Esophagus squamous epithelium (tissue), 5 donors: Measurements from ENCODE around the gene BCL2. TPM values are rescaled to one million over a fixed set of nuclear protein-coding genes. Genes with fewer than 3 reads are reported as not detected.

Experiments used
- DNase-seq: peaks from one replicate; lab custom pipeline; 2025; lab: John Stamatoyannopoulos, UW
- H3K27ac ChIP-seq, 4 donors: fragments of 200-600 bp; sonication (generic); one replicate each; pipeline ENCODE4 v1.5.1; 2016 to 2019; ENCODE audit warnings: mild to moderate bottlenecking in 1 of 4
- H3K27me3 ChIP-seq, 4 donors: fragments of 200-600 bp; sonication (generic); 1 replicate in 3 of 4; 2 replicates in 1 of 4; pipeline versions ENCODE4 v1.5.1 to v1.6.0; 2017 to 2021; ENCODE audit warnings: antibody characterized with exemption in 1 of 4
- H3K36me3 ChIP-seq, 3 donors: fragments of 200-600 bp; sonication (generic); one replicate each; pipeline ENCODE4 v1.5.1; 2016 to 2019
- H3K4me1 ChIP-seq, 3 donors: fragments of 200-600 bp; sonication (generic); one replicate each; pipeline ENCODE4 v1.5.1; 2017 to 2019
- H3K4me3 ChIP-seq, 4 donors: fragments of 200-600 bp; sonication (generic); 1 replicate in 3 of 4; 2 replicates in 1 of 4; pipeline ENCODE4 v1.5.1; 2016 to 2019; ENCODE audit warnings: mild to moderate bottlenecking in 2 of 4, moderate library complexity in 1 of 4
- H3K9me3 ChIP-seq, 3 donors: fragments of 200-600 bp; sonication (generic); one replicate each; pipeline ENCODE4 v1.5.1; 2016 to 2019
- POLR2A ChIP-seq, 4 donors: fragments of 450-650 bp; IDR thresholded peaks; one replicate each; pipeline ENCODE4 v1.6.1; 2017; ENCODE audit warnings: antibody characterized with exemption in 4 of 4, mild to moderate bottlenecking in 4 of 4, moderate library complexity in 3 of 4
- WGBS, 2 donors: methylation state at CpG; one replicate each; pipeline ENCODE4 v1.1.5; 2018; 5-methylcytosine and 5-hydroxymethylcytosine counted together
- intact Hi-C: fragments of 100-400 bp; cut with DNase I; formaldehyde crosslinking; loops from one replicate; pipeline ENCODE4 v1.15.0; 2022
- total RNA-seq, 4 donors: library from RNA; depleted of rRNA; stranded (reverse); fragments of >200 nt; gene quantifications; one replicate each; pipeline ENCODE4 v1.1.0, GENCODE V29; 2016
- TF ChIP-seq, protein P1 (sequence below), 6 experiments: fragments of 450-650 bp in 4 of 6; fragments of 200-600 bp in 2 of 6; sonication (generic) in 2 of 6; IDR thresholded peaks; one replicate each; pipeline ENCODE4 v1.5.1; 2016 to 2019; ENCODE audit warnings: antibody characterized with exemption in 6 of 6, mild to moderate bottlenecking in 4 of 6, moderate library complexity in 4 of 6
- donor health status: DM: yes; HTN: yes; CAD: no.

The BCL2 gene
- total RNA-seq, 4 donors from 2014 or later: 3.1 to 17.4 (median 4.2) TPM

DNA sequence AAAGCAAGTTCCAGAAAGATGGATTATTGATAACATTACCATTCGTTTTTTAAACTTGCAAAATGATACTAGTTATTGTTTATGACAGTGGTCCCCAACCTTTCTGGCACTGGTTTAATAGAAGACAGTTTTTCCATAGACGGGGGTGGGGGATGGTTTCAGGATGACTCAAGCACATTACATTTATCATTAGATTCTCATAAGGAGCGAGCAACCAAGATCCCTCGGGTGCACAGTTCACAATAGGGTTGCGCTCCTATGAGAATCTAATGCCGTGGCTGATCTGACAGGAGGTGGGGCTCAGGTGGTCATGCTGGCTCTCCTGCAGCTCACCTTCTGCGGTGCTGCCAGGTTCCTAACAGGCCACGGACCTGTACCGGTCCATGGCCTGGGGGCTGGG, 86.2 kb downstream of the BCL2 start:
- Histone ChIP-seq H3K9me3 (no peaks in the 10 kb centered on the region), H3K4me1 (peaks cover 10 to 35% (median 11%) of the 10 kb centered on the region in 3 donors), H3K36me3 (no peaks in the 10 kb centered on the region), H3K27ac (no peak overlapping the region), H3K4me3 (no peak overlapping the region), H3K27me3 (no peaks in the 10 kb centered on the region)
- 69 to 80% methylated on average over 8 to 9 of the region's 9 CpGs for whole genome bisulfite sequencing, 2 donors
- TF ChIP-seq, protein P1, sequence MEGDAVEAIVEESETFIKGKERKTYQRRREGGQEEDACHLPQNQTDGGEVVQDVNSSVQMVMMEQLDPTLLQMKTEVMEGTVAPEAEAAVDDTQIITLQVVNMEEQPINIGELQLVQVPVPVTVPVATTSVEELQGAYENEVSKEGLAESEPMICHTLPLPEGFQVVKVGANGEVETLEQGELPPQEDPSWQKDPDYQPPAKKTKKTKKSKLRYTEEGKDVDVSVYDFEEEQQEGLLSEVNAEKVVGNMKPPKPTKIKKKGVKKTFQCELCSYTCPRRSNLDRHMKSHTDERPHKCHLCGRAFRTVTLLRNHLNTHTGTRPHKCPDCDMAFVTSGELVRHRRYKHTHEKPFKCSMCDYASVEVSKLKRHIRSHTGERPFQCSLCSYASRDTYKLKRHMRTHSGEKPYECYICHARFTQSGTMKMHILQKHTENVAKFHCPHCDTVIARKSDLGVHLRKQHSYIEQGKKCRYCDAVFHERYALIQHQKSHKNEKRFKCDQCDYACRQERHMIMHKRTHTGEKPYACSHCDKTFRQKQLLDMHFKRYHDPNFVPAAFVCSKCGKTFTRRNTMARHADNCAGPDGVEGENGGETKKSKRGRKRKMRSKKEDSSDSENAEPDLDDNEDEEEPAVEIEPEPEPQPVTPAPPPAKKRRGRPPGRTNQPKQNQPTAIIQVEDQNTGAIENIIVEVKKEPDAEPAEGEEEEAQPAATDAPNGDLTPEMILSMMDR (IDR thresholded peaks at IDR 0.05): no peak
- no peak for TF ChIP-seq POLR2A (IDR thresholded peaks at IDR 0.05)
- intact Hi-C loops: no loop called here
- no peak for DNase-seq

DNA sequence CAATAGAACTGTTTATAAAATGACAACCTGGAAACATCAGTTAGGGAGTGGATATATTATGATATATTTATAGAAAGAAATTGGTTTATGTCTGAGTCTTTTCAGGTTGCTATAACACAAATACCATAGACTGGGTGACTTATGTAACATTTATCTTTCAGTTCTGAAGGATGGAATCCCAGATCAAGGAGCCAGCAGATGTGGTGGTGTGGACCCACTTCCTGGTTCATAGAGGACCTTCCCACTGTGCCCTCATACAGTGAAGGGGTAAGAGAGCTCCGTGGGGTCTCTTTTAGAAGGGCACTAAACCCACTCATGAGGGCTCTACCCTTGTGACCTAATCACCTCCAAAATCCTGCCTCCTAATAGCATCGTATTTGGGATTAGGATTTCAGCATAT, 86.7 kb downstream of the BCL2 start:
- no peak for DNase-seq
- TF ChIP-seq, protein P1 (IDR thresholded peaks at IDR 0.05): no peak
- TF ChIP-seq POLR2A (IDR thresholded peaks at IDR 0.05): no peak
- peaks cover 8 to 30% (median 9%) of the 10 kb centered on the region in 3 donors for H3K4me1 ChIP-seq
- H3K27me3 ChIP-seq: no peaks in the 10 kb centered on the region
- H3K36me3 ChIP-seq: no peaks in the 10 kb centered on the region
- no peaks in the 10 kb centered on the region for H3K9me3 ChIP-seq
- no peak overlapping the region for H3K4me3 ChIP-seq
- WGBS, 2 donors: 59 to 74% methylated on average over 2 of the region's 2 CpGs
- H3K27ac ChIP-seq: no peak overlapping the region
- intact Hi-C loops: no loop called here

DNA sequence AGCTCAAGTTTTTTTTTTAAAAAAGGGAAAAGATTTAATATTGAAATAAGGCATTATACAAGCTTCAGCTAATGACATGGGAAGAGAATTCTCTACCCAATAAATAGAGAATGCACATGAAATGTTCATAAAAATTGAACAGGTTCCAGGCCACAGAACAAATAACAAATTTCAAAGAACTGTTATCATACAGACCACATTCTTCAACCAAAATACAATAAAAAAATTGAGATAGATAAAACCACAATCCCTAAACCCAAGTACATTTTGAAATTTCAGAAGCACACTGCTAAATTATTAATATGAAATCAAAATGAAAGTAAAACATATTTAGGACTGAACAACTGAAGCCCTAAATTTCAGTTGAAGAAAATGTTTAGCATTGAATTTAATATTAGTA, 89.6 kb downstream of the BCL2 start:
- no peak for DNase-seq
- intact Hi-C loops: no loop called here
- TF ChIP-seq, protein P1 (IDR thresholded peaks at IDR 0.05): no peak
- no peak for TF ChIP-seq POLR2A (IDR thresholded peaks at IDR 0.05)
- peaks cover 0 to 16% (median 0%) of the 10 kb centered on the region in 3 donors for H3K4me1 ChIP-seq
- H3K9me3 ChIP-seq: peaks cover 0 to 4% (median 0%) of the 10 kb centered on the region in 3 donors
- H3K4me3 ChIP-seq: no peak overlapping the region
- no peak overlapping the region for H3K27ac ChIP-seq
- no peaks in the 10 kb centered on the region for H3K27me3 ChIP-seq
- no peaks in the 10 kb centered on the region for H3K36me3 ChIP-seq

DNA sequence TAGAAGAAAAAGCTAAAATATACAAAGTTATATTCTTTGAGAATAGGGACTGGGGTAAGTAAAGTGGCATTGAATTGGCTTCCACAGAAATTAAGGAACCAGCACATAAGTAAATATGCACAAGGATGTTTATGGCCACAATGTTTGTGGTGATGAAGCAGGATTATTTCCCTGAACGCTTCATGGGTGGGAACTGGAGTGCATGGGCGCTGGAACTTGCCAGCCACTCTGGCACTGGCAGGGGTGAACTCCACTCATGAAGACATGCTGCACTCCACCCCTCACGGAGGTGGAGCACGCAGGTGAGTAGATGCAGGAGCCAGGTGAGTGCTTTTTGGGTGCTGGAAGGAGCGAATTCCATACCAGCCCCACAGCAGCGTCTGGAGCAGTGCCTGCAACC, 94.1 kb downstream of the BCL2 start:
- WGBS, 2 donors: 86 to 100% methylated on average over 2 to 6 of the region's 6 CpGs
- intact Hi-C loops: no loop called here
- Histone ChIP-seq H3K27me3 (no peaks in the 10 kb centered on the region), H3K27ac (no peak overlapping the region), H3K36me3 (no peaks in the 10 kb centered on the region), H3K4me3 (no peak overlapping the region), H3K9me3 (peaks cover 0 to 4% (median 0%) of the 10 kb centered on the region in 3 donors), H3K4me1 (peaks cover 0 to 13% (median 0%) of the 10 kb centered on the region in 3 donors)
- TF ChIP-seq, protein P1 (IDR thresholded peaks at IDR 0.05): no peak
- TF ChIP-seq POLR2A (IDR thresholded peaks at IDR 0.05): no peak
- no peak for DNase-seq

- Histone ChIP-seq H3K27ac (no peak overlapping the region), H3K4me3 (no peak overlapping the region), H3K36me3 (no peaks in the 10 kb centered on the region), H3K9me3 (peaks cover 0 to 4% (median 0%) of the 10 kb centered on the region in 3 donors), H3K27me3 (no peaks in the 10 kb centered on the region), H3K4me1 (peaks cover 0 to 11% (median 0%) of the 10 kb centered on the region in 3 donors)
- no peak for TF ChIP-seq POLR2A (IDR thresholded peaks at IDR 0.05)
- TF ChIP-seq, protein P1 (IDR thresholded peaks at IDR 0.05): no peak
- WGBS, 2 donors: 81 to 86% methylated on average over 2 of the region's 2 CpGs
- DNase-seq: no peak
- intact Hi-C loops: no loop called here
These were observed 94.9 kb downstream of the BCL2 start for GRCh38 chr18:63224630-63225029.
